GM06990 (cell line): ENCODE data around the gene SNN.

Experiments used
- DNase-seq: peaks from one replicate; pipeline ENCODE4 v3.0.0-alpha.2; 2011; ENCODE audit not compliant: insufficient read length; ENCODE audit errors: extremely low read depth
- H3K27me3 ChIP-seq: replicated peaks from 2 replicates; pipeline ENCODE4 v1.6.0; 2011; ENCODE audit warnings: low read length; ENCODE audit not compliant: control insufficient read depth, insufficient read depth
- H3K36me3 ChIP-seq: 2 replicates; pipeline ENCODE4 v1.5.1; 2011; ENCODE audit warnings: low read length; ENCODE audit not compliant: control insufficient read depth, insufficient read depth
- H3K4me3 ChIP-seq: replicated peaks from 2 replicates; pipeline ENCODE4 v1.5.1; 2011; ENCODE audit warnings: low read depth, mild to moderate bottlenecking, control low read depth, low read length
- CTCF ChIP-seq: IDR thresholded peaks from 2 replicates; pipeline ENCODE4 v1.5.1; 2011; ENCODE audit warnings: low read length, control low read depth, mild to moderate bottlenecking, inconsistent platforms; ENCODE audit not compliant: insufficient read depth, poor library complexity, severe bottlenecking

Gene SNN

GRCh38 chr16:11667824-11668622 is at the start of gene SNN:
SNN (plus strand) TSS chr16:11668455; CDS start chr16:11676060, 7,605 bp downstream.
- peak within 1 kb of the TSS; percentile 84 for H3K4me3 ChIP-seq
- H3K27me3 ChIP-seq = no peaks in the 10 kb centered on the region
- TF ChIP-seq CTCF = no peak
- peak; percentile 89 for DNase-seq
- no peaks in the 10 kb centered on the region for H3K36me3 ChIP-seq

DNA sequence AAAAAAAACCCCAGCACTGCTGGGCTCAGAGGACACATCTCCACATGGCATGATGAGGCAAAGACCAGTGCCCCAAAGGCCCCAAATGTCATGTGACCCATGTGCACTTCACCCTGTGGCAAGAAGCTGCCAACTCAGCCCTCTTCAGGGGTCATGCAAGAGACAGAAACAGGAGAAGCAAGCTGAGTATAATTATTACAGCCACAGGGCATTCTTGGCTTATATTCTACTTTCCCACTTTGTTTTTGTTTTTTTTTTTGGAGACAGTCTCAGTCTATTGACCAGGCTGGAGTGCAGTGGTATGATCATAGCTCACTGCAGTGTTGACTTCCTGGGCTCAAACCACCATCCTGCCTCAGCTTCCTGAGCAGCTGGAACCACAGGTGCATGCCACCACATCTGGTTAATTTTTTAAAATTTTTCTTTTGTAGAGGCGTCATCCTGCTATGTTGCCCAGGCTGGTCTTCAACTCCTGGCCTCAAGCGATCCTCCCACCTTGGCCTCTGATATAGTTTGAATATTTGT is 48.9 kb upstream of the SNN start:
- peak; percentile 52 for DNase-seq
- no peak for TF ChIP-seq CTCF
- Histone ChIP-seq H3K4me3 (no peak overlapping the region), H3K27me3 (no peaks in the 10 kb centered on the region), H3K36me3 (no peaks in the 10 kb centered on the region)

DNA sequence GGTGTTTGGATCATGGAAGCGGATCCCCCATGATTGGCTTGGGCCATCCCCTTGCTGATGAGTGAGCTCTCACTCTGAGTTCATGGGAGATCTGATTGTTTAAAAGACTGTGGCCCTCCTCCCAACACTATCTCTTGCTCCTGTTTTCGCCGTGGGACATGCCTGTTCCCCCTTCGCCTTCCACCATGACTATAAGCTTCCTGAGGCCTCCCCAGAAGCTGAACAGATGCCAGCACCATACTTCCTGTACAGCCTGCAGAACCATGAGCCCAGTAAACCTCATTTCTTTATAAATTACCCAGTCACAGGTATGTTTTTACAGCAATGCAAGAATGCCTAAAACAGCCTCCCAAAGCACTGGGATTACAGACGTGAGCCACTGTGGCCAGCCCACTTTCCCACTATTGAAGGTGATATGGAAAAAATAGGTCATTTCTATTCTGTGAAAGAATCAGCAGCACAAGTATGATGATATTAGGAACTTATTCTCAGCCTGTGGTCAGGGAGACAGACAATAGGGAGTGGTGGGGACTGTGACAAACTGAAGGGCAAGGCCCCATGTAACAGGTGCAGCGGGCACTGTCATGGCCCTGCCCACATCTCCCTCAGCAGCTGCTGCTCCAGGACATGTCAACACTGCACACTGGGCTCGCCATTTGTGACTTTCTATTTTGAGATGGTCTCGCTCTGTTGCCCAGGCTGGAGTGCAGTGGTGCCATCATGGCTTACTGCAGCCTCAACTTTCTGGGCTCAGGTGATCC is 47.8 kb upstream of the SNN start:
- H3K4me3 ChIP-seq = no peak overlapping the region
- no peaks in the 10 kb centered on the region for H3K36me3 ChIP-seq
- H3K27me3 ChIP-seq = no peaks in the 10 kb centered on the region
- TF ChIP-seq CTCF = no peak
- no peak for DNase-seq

- Histone ChIP-seq H3K27me3 (no peaks in the 10 kb centered on the region), H3K36me3 (no peaks in the 10 kb centered on the region), H3K4me3 (peak overlapping the region; percentile 25)
- no peak for DNase-seq
- TF ChIP-seq CTCF = no peak
These were observed 46.7 kb upstream of the SNN start for GRCh38 chr16:11621539-11621919.

- peak; percentile 61 for DNase-seq
These were observed 46.2 kb upstream of the SNN start for GRCh38 chr16:11621920-11622651.

More at GRCh38 chr16:11621920-11622651, 46.2 kb upstream of the SNN start:
- H3K4me3 ChIP-seq = peak overlapping the region; percentile 25
- H3K36me3 ChIP-seq = no peaks in the 10 kb centered on the region
- no peaks in the 10 kb centered on the region for H3K27me3 ChIP-seq
- TF ChIP-seq CTCF = no peak
